Motor neuron (in vitro differentiated cells): ENCODE measurements around the gene ECD. TPM values are rescaled to one million over a fixed set of nuclear protein-coding genes. Genes with fewer than 3 reads are reported as not detected.

Experiments used
- ATAC-seq, 8 experiments: fragments of 200-7000 bp; cut with Tn5 transposase; replicated peaks in 6 of 8; 2 replicates each; pipeline ENCODE4 v1.8.0; 2021; ENCODE audit warnings: mild to moderate bottlenecking in 8 of 8, moderate library complexity in 8 of 8
- H3K27ac ChIP-seq, 2 donors: fragments of 250-450 bp; sonication (Bioruptor Pico); 2 replicates each; pipeline ENCODE4 v1.9.0; 2021; ENCODE audit warnings: antibody characterized with exemption in 2 of 2, mild to moderate bottlenecking in 2 of 2, moderate library complexity in 1 of 2
- H3K4me1 ChIP-seq, 2 donors: fragments of 250-450 bp; sonication (Bioruptor Pico); replicated peaks in 1 of 2; 2 replicates each; pipeline ENCODE4 v1.6.1; 2021; ENCODE audit warnings: antibody characterized with exemption in 2 of 2, mild to moderate bottlenecking in 2 of 2, moderate library complexity in 1 of 2
- H3K4me3 ChIP-seq, 5 donors: fragments of 250-450 bp; sonication (Bioruptor Pico); 2 replicates each; pipeline ENCODE4 v1.9.0; 2021; ENCODE audit warnings: antibody characterized with exemption in 5 of 5, mild to moderate bottlenecking in 5 of 5, moderate library complexity in 4 of 5
- WGBS, 10 experiments: fragments of 450-650 bp; shearing (Covaris generic); methylation state at CpG; one replicate each; pipeline ENCODE4 v1.0.0; 2022; 5-methylcytosine and 5-hydroxymethylcytosine counted together
- in situ Hi-C, 9 experiments: fragments of 400-800 bp; cut with MboI; loops; one replicate each; pipeline ENCODE4 v1.15.0; 2021; ENCODE audit warnings: low sequenced_read_pairs in 9 of 9, low pct_unique_long_range_greater_than_20kb in 2 of 9; ENCODE audit not compliant: unreplicated experiment in 9 of 9
- total RNA-seq, 8 experiments: library from RNA; unstranded; fragments of 300-600 nt; gene quantifications; 2 replicates each; pipeline versions ENCODE4 v1.2.3 to v1.2.4, GENCODE V29; 2022

The ECD gene
- total RNA-seq, 8 experiments from 2014 or later, result 20.1 to 39.9 (median 25.1) TPM

DNA sequence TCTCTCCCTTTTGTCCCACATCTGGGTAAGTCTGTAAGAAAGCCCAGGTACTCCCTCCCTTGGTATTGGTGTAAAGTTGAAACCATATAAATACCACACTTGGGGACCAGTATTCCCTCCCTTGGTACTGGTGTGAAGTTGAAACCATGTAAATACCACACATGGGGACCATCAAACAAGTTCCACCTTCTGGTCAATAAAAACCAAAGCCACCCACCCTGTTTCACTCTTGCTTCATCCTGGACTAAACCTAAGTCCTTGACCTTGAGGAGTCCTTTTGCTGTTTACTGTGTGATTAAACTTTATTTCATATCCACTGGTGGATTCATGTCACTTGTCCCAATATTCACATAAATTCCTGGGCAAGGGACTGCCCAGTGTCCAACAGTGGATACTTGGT is 79.5 kb downstream of the ECD start:
- ATAC-seq, result no peak
- Histone ChIP-seq H3K4me3 (no peak overlapping the region), H3K4me1 (peaks cover 2 to 6% of the 10 kb centered on the region in 2 donors), H3K27ac (no peak overlapping the region)
- in situ Hi-C loops, result no loop called here

DNA sequence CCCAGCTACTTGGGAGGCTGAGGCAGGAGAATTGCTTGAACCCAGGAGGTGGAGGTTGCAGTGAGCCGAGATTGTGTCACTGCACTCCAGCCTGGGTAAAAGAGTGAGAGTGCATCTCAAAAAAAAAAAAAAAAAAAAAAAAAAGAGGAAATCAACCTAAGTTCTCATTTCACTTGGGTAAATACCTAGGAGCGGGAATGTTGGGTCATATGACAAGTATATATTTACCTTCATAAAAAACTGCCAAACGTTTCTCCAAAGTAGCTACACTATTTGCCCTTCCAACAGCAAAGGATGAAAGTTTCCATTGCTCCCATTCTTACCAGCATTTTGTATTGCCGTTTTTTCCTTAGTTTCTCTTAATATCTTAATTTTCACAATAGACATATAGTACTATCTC is 81.0 kb downstream of the ECD start:
- 88 to 100% (median 96%) methylated on average over 1 to 4 of the region's 4 CpGs for WGBS, 10 experiments
- in situ Hi-C loops, result no loop called here
- Histone ChIP-seq H3K27ac (no peak overlapping the region), H3K4me1 (peaks cover 0 to 6% of the 10 kb centered on the region in 2 donors), H3K4me3 (no peak overlapping the region)
- ATAC-seq, result no peak

DNA sequence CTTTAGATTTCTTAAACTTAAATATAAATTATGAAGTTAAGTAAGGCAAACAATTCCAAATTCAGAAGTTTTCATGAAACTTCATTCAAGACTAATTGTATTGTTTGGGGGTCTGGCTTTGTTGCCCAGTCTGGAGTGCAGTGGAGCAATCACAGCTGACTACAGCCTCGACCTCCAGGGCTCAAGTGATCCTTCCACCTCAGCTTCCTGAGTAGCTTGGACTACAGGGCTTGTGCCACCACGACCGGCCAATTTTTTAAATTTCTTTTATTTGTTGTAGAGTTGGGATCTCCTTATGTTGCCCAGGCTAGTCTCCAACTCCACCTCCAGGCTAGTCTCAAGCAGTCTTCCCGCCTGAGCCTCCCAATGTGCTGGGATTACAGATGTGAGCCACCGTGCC is 83.6 kb downstream of the ECD start:
- Histone ChIP-seq H3K27ac (no peak overlapping the region), H3K4me1 (peaks cover 0 to 2% of the 10 kb centered on the region in 2 donors), H3K4me3 (no peak overlapping the region)
- WGBS, 10 experiments, result 52 to 100% (median 90%) methylated on average over 1 to 5 of the region's 5 CpGs
- no peak for ATAC-seq
- in situ Hi-C loops, result no loop called here

Other genes with a start within 250 kb of the ECD start
- gene PLA2G12B, start 213.2 kb downstream of the ECD start, total RNA-seq, result under 1 TPM in 3 of 8 experiments, not detected in 5; 0.24 to 0.49 (median 0.33) TPM
- gene P4HA1, start 71.1 kb downstream of the ECD start, total RNA-seq, result 100 to 1,000 TPM in 4 of 8 experiments, 10 to 100 TPM in 4; 12.8 to 163 (median 82.2) TPM
- 1 to 10 TPM in 5 of 8 experiments, under 1 TPM in 3; 0.60 to 9.2 (median 1.3) TPM for gene NUDT13, start 57.6 kb downstream of the ECD start, total RNA-seq
- gene FAM149B1, start 111 bp upstream of the ECD start, total RNA-seq, result 10 to 100 TPM; 14.5 to 32.5 (median 22.6) TPM
- 10 to 100 TPM; 12.7 to 50.9 (median 26.8) TPM for gene DNAJC9, start 79.2 kb upstream of the ECD start, total RNA-seq
- 10 to 100 TPM; 38.8 to 82.3 (median 69.4) TPM for gene MRPS16, start 84.6 kb upstream of the ECD start, total RNA-seq
- gene CFAP70, start 190.9 kb upstream of the ECD start, total RNA-seq, result 10 to 100 TPM in 1 of 8 experiments, 1 to 10 TPM in 6, under 1 TPM in 1; 0.71 to 16.6 (median 2.0) TPM
- 100 to 1,000 TPM in 1 of 8 experiments, 10 to 100 TPM in 7; 18.2 to 163 (median 36.9) TPM for gene ANXA7, start 246.1 kb upstream of the ECD start, total RNA-seq